NCI-H748 treated with DMSO at 0.1 percent for 48 hours (cell line): ENCODE data around the gene SYNPO2.
"Not testable (repeated sequence)": the region's sequence is repeated elsewhere in the genome, so short reads cannot be mapped to it uniquely, and the experiment has no call there.

Experiments
- DNase-seq: peaks from one replicate; lab custom pipeline; 2025; lab: John Stamatoyannopoulos, UW

SYNPO2 gene

GRCh38 chr4:119005928-119006460, 117.3 kb downstream of the SYNPO2 start:
- no peak for DNase-seq

- DNase-seq: no peak
These were observed 120.1 kb downstream of the SYNPO2 start for GRCh38 chr4:119008761-119009160.

GRCh38 chr4:119010221-119010620, 121.6 kb downstream of the SYNPO2 start:
- DNase-seq: not testable (repeated sequence)

GRCh38 chr4:119010909-119011606, 122.4 kb downstream of the SYNPO2 start:
- no peak for DNase-seq

- DNase-seq: no peak
These were observed 122.9 kb downstream of the SYNPO2 start for GRCh38 chr4:119011607-119011988.

GRCh38 chr4:119014658-119015057, 126.0 kb downstream of the SYNPO2 start:
- DNase-seq: no peak

- no peak for DNase-seq
These were observed 128.0 kb downstream of the SYNPO2 start for GRCh38 chr4:119016636-119017035.

GRCh38 chr4:119017636-119018035, 129.0 kb downstream of the SYNPO2 start:
- DNase-seq: no peak

- no peak for DNase-seq
These were observed 131.5 kb downstream of the SYNPO2 start for GRCh38 chr4:119020158-119020557.

- not testable (repeated sequence) for DNase-seq
These were observed 133.9 kb downstream of the SYNPO2 start for GRCh38 chr4:119022520-119022919.

GRCh38 chr4:119024102-119024501, 135.4 kb downstream of the SYNPO2 start:
- DNase-seq: no peak

- no peak for DNase-seq
These were observed 136.8 kb downstream of the SYNPO2 start for GRCh38 chr4:119025420-119025819.

- no peak for DNase-seq
These were observed 137.4 kb downstream of the SYNPO2 start for GRCh38 chr4:119025916-119026661.

- DNase-seq: no peak
These were observed 138.2 kb downstream of the SYNPO2 start for GRCh38 chr4:119026662-119027444.

GRCh38 chr4:119027811-119028210, 139.2 kb downstream of the SYNPO2 start:
- DNase-seq: no peak

GRCh38 chr4:119028296-119028695, 139.6 kb downstream of the SYNPO2 start:
- no peak for DNase-seq

GRCh38 chr4:119029847-119030535, 141.3 kb downstream of the SYNPO2 start:
- no peak for DNase-seq

GRCh38 chr4:119030536-119030890, 141.9 kb downstream of the SYNPO2 start:
- no peak for DNase-seq

- DNase-seq: no peak
These were observed 142.6 kb downstream of the SYNPO2 start for GRCh38 chr4:119031218-119031617.

- DNase-seq: no peak
These were observed 144.4 kb downstream of the SYNPO2 start for GRCh38 chr4:119032921-119033685.
